ENCODE data around the gene GPC3.

Gene GPC3

GRCh38 chrX:133746593-133746992, 238.8 kb downstream of the GPC3 start:
- POLR2A ChIA-PET = no interaction called here
- no peak for TF ChIP-seq CTCF (IDR thresholded peaks at IDR 0.05; ENCODE audit: control extremely low read depth, extremely low read depth, low read depth, missing control alignments)
- no peak for DNase-seq (ENCODE audit: extremely low spot score)
- CTCF ChIA-PET = no interaction called here

- no peak for TF ChIP-seq CTCF (IDR thresholded peaks at IDR 0.05; ENCODE audit: control extremely low read depth, extremely low read depth, low read depth, missing control alignments)
- DNase-seq (ENCODE audit: extremely low spot score) = no peak
- CTCF ChIA-PET = no interaction called here
- POLR2A ChIA-PET = no interaction called here
These were observed 240.0 kb downstream of the GPC3 start for GRCh38 chrX:133745349-133745748.

- POLR2A ChIA-PET = no interaction called here
- no peak for DNase-seq (ENCODE audit: extremely low spot score)
- CTCF ChIA-PET = no interaction called here
- no peak for TF ChIP-seq CTCF (IDR thresholded peaks at IDR 0.05; ENCODE audit: control extremely low read depth, extremely low read depth, low read depth, missing control alignments)
These were observed 242.6 kb downstream of the GPC3 start for GRCh38 chrX:133742602-133743305.

- POLR2A ChIA-PET = no interaction called here
- DNase-seq (ENCODE audit: extremely low spot score) = no peak
- CTCF ChIA-PET = no interaction called here
- no peak for TF ChIP-seq CTCF (IDR thresholded peaks at IDR 0.05; ENCODE audit: control extremely low read depth, extremely low read depth, low read depth, missing control alignments)
These were observed 244.1 kb downstream of the GPC3 start for GRCh38 chrX:133741303-133741702.

GRCh38 chrX:133726642-133727041, 258.8 kb downstream of the GPC3 start:
- no peak for TF ChIP-seq CTCF (IDR thresholded peaks at IDR 0.05; ENCODE audit: control extremely low read depth, extremely low read depth, low read depth, missing control alignments)
- ChIA-PET POLR2A (no interaction called here), CTCF (no interaction called here)
- no peak for DNase-seq (ENCODE audit: extremely low spot score)

GRCh38 chrX:133726211-133726630, 259.2 kb downstream of the GPC3 start:
- no peak for TF ChIP-seq CTCF (IDR thresholded peaks at IDR 0.05; ENCODE audit: control extremely low read depth, extremely low read depth, low read depth, missing control alignments)
- no peak for DNase-seq (ENCODE audit: extremely low spot score)
- CTCF ChIA-PET = no interaction called here
- POLR2A ChIA-PET = no interaction called here
